OCI-LY7 (cell line): ENCODE measurements around the gene NCF2. TPM values are rescaled to one million over a fixed set of nuclear protein-coding genes. Genes with fewer than 3 reads are reported as not detected.

Source experiments
- BruUV-seq: library from RNA; stranded (reverse); fragments of 400-500 nt; replicated peaks from 2 replicates; lab custom pipeline; 2021; lab: Mats Ljungman, UMichigan
- CTCF ChIA-PET: fragments of 300-600 bp; sonication (Branson Sonifier 250); formaldehyde crosslinking; loops from one replicate; lab custom pipeline; 2022; ENCODE audit warnings: antibody characterized with exemption; ENCODE audit not compliant: unreplicated experiment; lab: Charles Lee
- POLR2A ChIA-PET: fragments of 300-600 bp; sonication (Branson Sonifier 250); formaldehyde crosslinking; loops from one replicate; lab custom pipeline; 2022; ENCODE audit warnings: antibody characterized with exemption; lab: Charles Lee
- DNase-seq: peaks from one replicate; pipeline ENCODE4 v3.0.0-alpha.2; 2015; ENCODE audit warnings: low spot score
- H2AFZ ChIP-seq: fragments of 200-600 bp; sonication (generic), shearing (Covaris generic); 2 replicates; pipeline ENCODE4 v1.6.1; 2014; ENCODE audit warnings: mild to moderate bottlenecking, antibody characterized with exemption, low read length, moderate library complexity
- H3K27ac ChIP-seq: fragments of 200-600 bp; sonication (generic); 2 replicates; pipeline ENCODE4 v1.5.1; 2014; ENCODE audit warnings: mixed run types, low read depth, mild to moderate bottlenecking, moderate library complexity, low read length, inconsistent platforms; ENCODE audit not compliant: poor library complexity, severe bottlenecking
- H3K36me3 ChIP-seq: fragments of 200-600 bp; sonication (generic); 2 replicates; pipeline ENCODE4 v1.6.1; 2014; ENCODE audit warnings: mild to moderate bottlenecking, antibody characterized with exemption, low read length, moderate library complexity, mixed read lengths; ENCODE audit not compliant: insufficient read depth
- H3K4me1 ChIP-seq: fragments of 200-600 bp; sonication (generic); 2 replicates; pipeline ENCODE4 v1.5.1; 2014; ENCODE audit warnings: mild to moderate bottlenecking, low read length; ENCODE audit not compliant: insufficient read depth, poor library complexity, severe bottlenecking
- H3K4me2 ChIP-seq: fragments of 200-600 bp; sonication (generic); 2 replicates; pipeline ENCODE4 v1.6.1; 2014; ENCODE audit warnings: mild to moderate bottlenecking, low read length
- H3K4me3 ChIP-seq: fragments of 200-600 bp; sonication (generic); 2 replicates; pipeline ENCODE4 v1.5.1; 2014; ENCODE audit warnings: mild to moderate bottlenecking, low read depth, low read length; ENCODE audit not compliant: poor library complexity, severe bottlenecking
- H3K79me2 ChIP-seq: fragments of 200-600 bp; sonication (generic); 2 replicates; pipeline ENCODE4 v1.6.1; 2016; ENCODE audit warnings: low read depth, mild to moderate bottlenecking, low read length, moderate library complexity, mixed read lengths; ENCODE audit not compliant: insufficient read depth
- H3K9me2 ChIP-seq: fragments of 200-600 bp; sonication (generic); 2 replicates; pipeline ENCODE4 v1.6.1; 2016; ENCODE audit warnings: mild to moderate bottlenecking, low read length, mixed read lengths; ENCODE audit not compliant: insufficient read depth
- H3K9me3 ChIP-seq: fragments of 200-600 bp; sonication (generic); 2 replicates; pipeline ENCODE4 v1.6.1; 2014; ENCODE audit warnings: mild to moderate bottlenecking, mixed run types, low read length, mixed read lengths
- H4K20me1 ChIP-seq: fragments of 200-600 bp; sonication (generic); 2 replicates; pipeline ENCODE4 v1.6.1; 2014; ENCODE audit warnings: mild to moderate bottlenecking, antibody characterized with exemption, low read length, moderate library complexity, mixed read lengths; ENCODE audit not compliant: insufficient read depth
- EZH2phosphoT487 ChIP-seq: fragments of 200-600 bp; sonication (generic); IDR thresholded peaks from 2 replicates; pipeline ENCODE4 v1.6.1; 2018; ENCODE audit warnings: low read depth, borderline replicate concordance, mild to moderate bottlenecking, mixed run types, antibody characterized with exemption, low read length, moderate library complexity, mixed read lengths
- intact Hi-C: fragments of 100-400 bp; cut with micrococcal nuclease; formaldehyde crosslinking; loops from one replicate; pipeline ENCODE4 v1.10.0; 2022; ENCODE audit not compliant: unreplicated experiment
- total RNA-seq, 2 experiments: library from RNA; depleted of rRNA in 1 of 2; stranded (reverse); fragments of >200 nt in 1 of 2; shearing (Covaris generic) in 1 of 2; gene quantifications; 2 replicates each; pipeline ENCODE4 v1.2.3, GENCODE V29; 2014 to 2022
- TF ChIP-seq, protein P1 (sequence below): fragments of 200-600 bp; sonication (generic); conservative IDR thresholded peaks from 2 replicates; pipeline ENCODE4 v1.5.1; 2014; ENCODE audit warnings: mild to moderate bottlenecking, antibody characterized with exemption, low read length, moderate library complexity, mixed read lengths

The NCF2 gene
- total RNA-seq, 2 experiments from 2014 or later: 4.0 to 17.4 TPM

DNA sequence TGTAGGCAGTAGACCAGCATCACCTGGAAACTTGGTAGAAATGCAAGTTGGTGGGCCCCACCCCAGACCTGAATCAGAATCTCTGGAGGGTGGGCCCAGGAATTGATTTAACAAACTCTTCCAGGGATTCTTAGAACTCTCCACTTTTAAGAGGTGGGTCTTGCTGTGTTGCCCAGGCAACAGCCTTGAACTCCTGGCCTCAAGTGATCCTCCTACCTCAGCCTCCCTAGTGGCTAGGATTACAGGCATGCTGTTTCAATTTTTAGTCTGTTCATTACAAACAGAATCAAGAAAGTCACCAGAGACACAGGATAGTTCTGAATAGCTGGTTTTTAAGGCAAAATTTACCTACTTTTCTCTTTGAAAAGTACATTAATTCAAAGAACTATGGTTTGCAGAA is 31.2 kb downstream of the NCF2 start:
- Histone ChIP-seq H3K9me3 (no peaks in the 10 kb centered on the region), H4K20me1 (no peaks in the 10 kb centered on the region), H3K4me1 (no peaks in the 10 kb centered on the region), H3K27ac (no peak overlapping the region), H2AFZ (no peak overlapping the region), H3K36me3 (peaks cover 67% of the 10 kb centered on the region), H3K79me2 (no peaks in the 10 kb centered on the region), H3K9me2 (no peaks in the 10 kb centered on the region), H3K4me2 (no peak overlapping the region), H3K4me3 (no peak overlapping the region)
- BruUV-seq: no TSS peak
- ChIA-PET CTCF (no interaction called here), POLR2A (interaction anchor here (0.7 to 1.5 kb wide), 2 partner anchors 78 to 106 kb away, joined by 3 read pairs; no protein-coding TSS in a partner anchor)
- no peak for DNase-seq
- TF ChIP-seq, protein P1, sequence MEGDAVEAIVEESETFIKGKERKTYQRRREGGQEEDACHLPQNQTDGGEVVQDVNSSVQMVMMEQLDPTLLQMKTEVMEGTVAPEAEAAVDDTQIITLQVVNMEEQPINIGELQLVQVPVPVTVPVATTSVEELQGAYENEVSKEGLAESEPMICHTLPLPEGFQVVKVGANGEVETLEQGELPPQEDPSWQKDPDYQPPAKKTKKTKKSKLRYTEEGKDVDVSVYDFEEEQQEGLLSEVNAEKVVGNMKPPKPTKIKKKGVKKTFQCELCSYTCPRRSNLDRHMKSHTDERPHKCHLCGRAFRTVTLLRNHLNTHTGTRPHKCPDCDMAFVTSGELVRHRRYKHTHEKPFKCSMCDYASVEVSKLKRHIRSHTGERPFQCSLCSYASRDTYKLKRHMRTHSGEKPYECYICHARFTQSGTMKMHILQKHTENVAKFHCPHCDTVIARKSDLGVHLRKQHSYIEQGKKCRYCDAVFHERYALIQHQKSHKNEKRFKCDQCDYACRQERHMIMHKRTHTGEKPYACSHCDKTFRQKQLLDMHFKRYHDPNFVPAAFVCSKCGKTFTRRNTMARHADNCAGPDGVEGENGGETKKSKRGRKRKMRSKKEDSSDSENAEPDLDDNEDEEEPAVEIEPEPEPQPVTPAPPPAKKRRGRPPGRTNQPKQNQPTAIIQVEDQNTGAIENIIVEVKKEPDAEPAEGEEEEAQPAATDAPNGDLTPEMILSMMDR: no peak
- TF ChIP-seq EZH2phosphoT487: no peak
- intact Hi-C loops: no loop called here

DNA sequence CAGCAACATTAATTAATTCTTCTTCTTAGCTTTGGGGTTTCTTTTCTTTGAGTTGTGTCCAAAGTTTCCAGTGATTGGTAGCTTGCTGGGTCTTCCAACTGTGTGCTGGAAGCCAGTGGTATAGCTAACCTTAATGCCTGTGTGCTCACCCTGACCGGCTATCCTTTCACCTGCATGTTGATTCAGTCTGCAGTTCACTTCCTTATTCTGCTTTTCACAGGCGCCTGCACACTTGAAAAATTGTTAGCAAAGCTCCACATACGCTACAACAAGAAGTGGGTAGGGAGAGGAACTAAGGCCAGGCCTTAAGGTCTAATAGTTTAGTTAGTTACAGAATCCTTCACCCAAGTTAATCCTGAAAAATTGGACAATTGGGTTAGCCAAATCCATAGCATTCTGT is 35.7 kb downstream of the NCF2 start:
- no peaks in the 10 kb centered on the region for H4K20me1 ChIP-seq
- ChIA-PET CTCF (interaction anchor here (1.0 kb wide), 1 partner anchor 15 kb away, joined by 3 read pairs; no protein-coding TSS in a partner anchor), POLR2A (interaction anchor here (1.3 kb wide), 1 partner anchor 36 kb away, joined by 4 read pairs; no protein-coding TSS in a partner anchor)
- H3K4me2 ChIP-seq: no peak overlapping the region
- H3K9me2 ChIP-seq: no peaks in the 10 kb centered on the region
- no peak overlapping the region for H2AFZ ChIP-seq
- H3K27ac ChIP-seq: no peak overlapping the region
- H3K79me2 ChIP-seq: no peaks in the 10 kb centered on the region
- no peaks in the 10 kb centered on the region for H3K9me3 ChIP-seq
- intact Hi-C loops: no loop called here
- peaks cover 95% of the 10 kb centered on the region for H3K36me3 ChIP-seq
- no peak for DNase-seq
- BruUV-seq: no TSS peak
- no peak overlapping the region for H3K4me3 ChIP-seq
- no peaks in the 10 kb centered on the region for H3K4me1 ChIP-seq
- TF ChIP-seq EZH2phosphoT487: no peak
- TF ChIP-seq, protein P1: no peak

DNA sequence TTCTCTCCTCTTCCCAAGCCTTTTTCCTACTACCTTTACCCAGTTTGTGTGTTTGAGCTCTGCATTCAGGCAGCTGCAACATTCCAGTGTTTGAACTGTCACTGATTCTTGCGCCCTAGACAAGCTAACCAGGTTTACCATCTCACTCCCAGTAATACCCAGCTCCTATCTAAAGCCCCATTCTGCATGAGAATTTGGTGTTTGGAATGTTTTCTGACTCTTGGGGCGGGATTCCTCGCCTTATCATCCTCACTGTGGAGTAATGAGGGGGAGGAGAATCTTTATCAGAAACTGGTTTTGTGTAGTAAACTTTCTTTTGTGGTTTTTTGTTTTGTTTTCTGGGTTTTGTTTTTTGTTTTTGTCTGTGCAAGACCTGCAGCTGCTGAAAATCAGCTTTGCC is 36.5 kb downstream of the NCF2 start:
- TSS peak; percentile 30 for BruUV-seq
- CTCF ChIA-PET: no interaction called here
- intact Hi-C loops: no loop called here

More for the DNA sequence above, 36.5 kb downstream of the NCF2 start:
- no peak overlapping the region for H2AFZ ChIP-seq
- H3K36me3 ChIP-seq: peaks cover 96% of the 10 kb centered on the region
- H4K20me1 ChIP-seq: peaks cover 3% of the 10 kb centered on the region; the same call in 1 of the 2 replicates
- no peak overlapping the region for H3K4me3 ChIP-seq
- H3K27ac ChIP-seq: no peak overlapping the region
- no peaks in the 10 kb centered on the region for H3K79me2 ChIP-seq
- peaks cover 3% of the 10 kb centered on the region for H3K4me1 ChIP-seq
- no peaks in the 10 kb centered on the region for H3K9me3 ChIP-seq
- TF ChIP-seq, protein P1: no peak
- TF ChIP-seq EZH2phosphoT487: no peak
- H3K4me2 ChIP-seq: no peak overlapping the region
- no peak for DNase-seq
- POLR2A ChIA-PET: interaction anchor here (0.8 to 1.3 kb wide), 2 partner anchors 26 to 36 kb away, joined by 3 to 4 read pairs; no protein-coding TSS in a partner anchor
- no peaks in the 10 kb centered on the region for H3K9me2 ChIP-seq
